Heart left ventricle (tissue), 13 donors: ENCODE results near the gene LIN54.
A peak's percentile ranks its signal among the peaks of the same experiment; 100 is the strongest.

ENCODE experiments used
- POLR2A ChIP-seq, 2 donors: fragments of 450-650 bp; IDR thresholded peaks; one replicate each; pipeline ENCODE4 v1.6.1; 2017; ENCODE audit warnings: antibody characterized with exemption in 2 of 2, mild to moderate bottlenecking in 2 of 2, moderate library complexity in 2 of 2
- TF ChIP-seq, protein P1 (sequence below), 12 donors: fragments of 200-600 bp; sonication (generic) in 4 of 12; IDR thresholded peaks; one replicate each; pipeline versions ENCODE4 v1.5.0 to v1.8.0; 2018 to 2022; ENCODE audit warnings: antibody characterized with exemption in 12 of 12, mild to moderate bottlenecking in 5 of 12
- donor health status: ischemic (EF 13 %, LVEDD 7.1; RV severe dilation, severe dysfunction).
- donor health status: DM: no; HTN: yes; CAD: no.
- donor health status: DM: no; HTN: no; CAD: no.
- donor health status: ischemic (EF 25% LVEDD 6.9; RV normal size, moderate dysfunction).
- donor health status: ischemic (EF 25% LVEDD 5.7; RV mildly dilated, moderate dysfunction).
- donor health status: ischemic (EF 35%, LVEDD 5.7; RV mildly dilated, moderate dysfunction).
- donor health status: nonischemic (EF 11% LVEDD 7.7; RV severe dilation, severe dysfunction).
- donor health status: DM: yes; HTN: yes; CAD: no.
- donor health status: PGD.
- donor health status: ischemic (EF 29% LVEDD 5.4; RV normal size, mild dysfunction).
- donor health status: nonischemic (EF 23%, LVEDD 6.1; RV moderate dilation, normal function).

DNA sequence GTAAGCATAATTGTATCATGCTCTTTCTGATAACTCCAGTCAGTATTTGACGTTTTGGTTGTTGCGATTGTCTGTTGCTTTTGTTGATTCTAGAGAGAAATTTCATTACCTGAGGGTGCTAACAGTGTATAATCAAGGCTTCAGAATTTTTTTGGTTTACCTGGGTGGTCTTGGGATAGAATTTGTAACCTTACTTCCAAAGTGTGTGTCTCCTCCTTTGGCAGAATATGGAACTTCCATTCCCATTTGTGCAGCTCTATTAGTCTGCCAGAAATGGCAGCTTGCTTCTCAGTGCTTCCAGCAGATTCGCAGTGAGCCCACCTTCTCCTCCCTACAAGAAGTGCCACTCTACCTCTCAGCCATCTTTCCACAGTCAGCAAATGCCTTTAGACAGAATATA lies 29.6 kb upstream of the LIN54 start:
- TF ChIP-seq, protein P1, sequence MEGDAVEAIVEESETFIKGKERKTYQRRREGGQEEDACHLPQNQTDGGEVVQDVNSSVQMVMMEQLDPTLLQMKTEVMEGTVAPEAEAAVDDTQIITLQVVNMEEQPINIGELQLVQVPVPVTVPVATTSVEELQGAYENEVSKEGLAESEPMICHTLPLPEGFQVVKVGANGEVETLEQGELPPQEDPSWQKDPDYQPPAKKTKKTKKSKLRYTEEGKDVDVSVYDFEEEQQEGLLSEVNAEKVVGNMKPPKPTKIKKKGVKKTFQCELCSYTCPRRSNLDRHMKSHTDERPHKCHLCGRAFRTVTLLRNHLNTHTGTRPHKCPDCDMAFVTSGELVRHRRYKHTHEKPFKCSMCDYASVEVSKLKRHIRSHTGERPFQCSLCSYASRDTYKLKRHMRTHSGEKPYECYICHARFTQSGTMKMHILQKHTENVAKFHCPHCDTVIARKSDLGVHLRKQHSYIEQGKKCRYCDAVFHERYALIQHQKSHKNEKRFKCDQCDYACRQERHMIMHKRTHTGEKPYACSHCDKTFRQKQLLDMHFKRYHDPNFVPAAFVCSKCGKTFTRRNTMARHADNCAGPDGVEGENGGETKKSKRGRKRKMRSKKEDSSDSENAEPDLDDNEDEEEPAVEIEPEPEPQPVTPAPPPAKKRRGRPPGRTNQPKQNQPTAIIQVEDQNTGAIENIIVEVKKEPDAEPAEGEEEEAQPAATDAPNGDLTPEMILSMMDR (IDR thresholded peaks at IDR 0.05), result peak in 1 of 12 donors; percentile 8
- TF ChIP-seq POLR2A (IDR thresholded peaks at IDR 0.05), result no peak
